Cardiac muscle cell (in vitro differentiated cells and primary cell): ENCODE data around the gene RSBN1L. TPM values are rescaled to one million over a fixed set of nuclear protein-coding genes. Genes with fewer than 3 reads are reported as not detected.
A peak's percentile ranks its signal among the peaks of the same experiment; 100 is the strongest.

ENCODE experiments used
- DNase-seq, 2 donors: peaks; one replicate each; pipeline versions ENCODE4 v3.0.0 to v3.0.0-alpha.2; 2010 to 2017; ENCODE audit warnings: low read depth in 1 of 2, low spot score in 1 of 2
- H3K27ac ChIP-seq: fragments of 200-600 bp; sonication (generic); 2 replicates; pipeline ENCODE4 v1.5.1; 2016
- H3K27me3 ChIP-seq: fragments of 200-600 bp; sonication (generic); 2 replicates; pipeline ENCODE4 v1.6.0; 2016; ENCODE audit warnings: control low read depth
- H3K36me3 ChIP-seq: fragments of 200-600 bp; sonication (generic); 2 replicates; pipeline ENCODE4 v1.5.1; 2016; ENCODE audit warnings: control low read depth
- H3K4me1 ChIP-seq: fragments of 200-600 bp; sonication (generic); 2 replicates; pipeline ENCODE4 v1.8.1; 2017; ENCODE audit warnings: low read depth, mild to moderate bottlenecking, mixed run types
- H3K4me3 ChIP-seq: fragments of 200-600 bp; sonication (generic); 2 replicates; pipeline ENCODE4 v1.5.1; 2016; ENCODE audit warnings: mild to moderate bottlenecking
- H3K9me3 ChIP-seq: fragments of 200-600 bp; sonication (generic); 2 replicates; pipeline ENCODE4 v1.5.1; 2017; ENCODE audit warnings: low read depth, mild to moderate bottlenecking, control low read depth
- CTCF ChIP-seq: IDR thresholded peaks from 2 replicates; pipeline ENCODE4 v1.5.1; 2012; ENCODE audit warnings: low read depth, mild to moderate bottlenecking, low read length
- polyA plus RNA-seq: library from polyadenylated mRNA; unstranded; fragments of >200 nt; fragmentation: Nextera tagmentation; extraction: Ambion mirVana; gene quantifications from 2 replicates; pipeline ENCODE4 v1.2.1, GENCODE V29; 2016
- total RNA-seq: library from RNA; depleted of rRNA; stranded (reverse); fragments of >200 nt; gene quantifications from 2 replicates; pipeline ENCODE4 v1.2.3, GENCODE V29; 2016

Gene RSBN1L
- total and polyA plus RNA-seq, 2 experiments from 2014 or later: 6.6 to 13.6 TPM

- H3K9me3 ChIP-seq: no peaks in the 10 kb centered on the region
- no peaks in the 10 kb centered on the region for H3K27me3 ChIP-seq
- peaks cover 8% of the 10 kb centered on the region for H3K36me3 ChIP-seq
- no peak for TF ChIP-seq CTCF
- no peak overlapping the region for H3K4me3 ChIP-seq
- no peak overlapping the region for H3K27ac ChIP-seq
- peaks cover under 1% of the 10 kb centered on the region for H3K4me1 ChIP-seq
- DNase-seq: no peak
Observed at GRCh38 chr7:77736991-77737390, 40.7 kb downstream of the RSBN1L start.

- DNase-seq: no peak
- Histone ChIP-seq H3K4me3 (no peak overlapping the region), H3K36me3 (peaks cover 8% of the 10 kb centered on the region), H3K27ac (no peak overlapping the region), H3K4me1 (no peaks in the 10 kb centered on the region), H3K9me3 (no peaks in the 10 kb centered on the region), H3K27me3 (no peaks in the 10 kb centered on the region)
- no peak for TF ChIP-seq CTCF
Observed at GRCh38 chr7:77738382-77738781, 42.1 kb downstream of the RSBN1L start.

- Histone ChIP-seq H3K27ac (no peak overlapping the region), H3K27me3 (no peaks in the 10 kb centered on the region), H3K4me1 (no peaks in the 10 kb centered on the region), H3K4me3 (no peak overlapping the region), H3K9me3 (no peaks in the 10 kb centered on the region), H3K36me3 (peaks cover 8% of the 10 kb centered on the region)
- TF ChIP-seq CTCF: no peak
- peak in 1 of 2 donors; percentile 25 for DNase-seq
Observed at GRCh38 chr7:77738871-77739270, 42.6 kb downstream of the RSBN1L start.

GRCh38 chr7:77740257-77740656 lies 44.0 kb downstream of the RSBN1L start:
- no peaks in the 10 kb centered on the region for H3K27me3 ChIP-seq
- no peaks in the 10 kb centered on the region for H3K4me1 ChIP-seq
- H3K9me3 ChIP-seq: no peaks in the 10 kb centered on the region
- no peak for TF ChIP-seq CTCF
- no peak overlapping the region for H3K4me3 ChIP-seq
- DNase-seq: no peak
- H3K36me3 ChIP-seq: peaks cover 8% of the 10 kb centered on the region
- no peak overlapping the region for H3K27ac ChIP-seq

- no peak overlapping the region for H3K27ac ChIP-seq
- no peaks in the 10 kb centered on the region for H3K9me3 ChIP-seq
- peaks cover 5% of the 10 kb centered on the region for H3K36me3 ChIP-seq
- no peak for TF ChIP-seq CTCF
- H3K4me1 ChIP-seq: no peaks in the 10 kb centered on the region
- H3K4me3 ChIP-seq: no peak overlapping the region
- H3K27me3 ChIP-seq: no peaks in the 10 kb centered on the region
- no peak for DNase-seq
Observed at GRCh38 chr7:77743518-77743917, 47.3 kb downstream of the RSBN1L start.

GRCh38 chr7:77745746-77746145 lies 49.5 kb downstream of the RSBN1L start:
- no peaks in the 10 kb centered on the region for H3K4me1 ChIP-seq
- H3K9me3 ChIP-seq: no peaks in the 10 kb centered on the region
- DNase-seq: no peak
- no peak overlapping the region for H3K4me3 ChIP-seq
- H3K27ac ChIP-seq: no peak overlapping the region
- H3K36me3 ChIP-seq: peaks cover 3% of the 10 kb centered on the region
- no peaks in the 10 kb centered on the region for H3K27me3 ChIP-seq
- no peak for TF ChIP-seq CTCF
